Mesenchymal stem cell (in vitro differentiated cells and primary cell): Measurements from ENCODE around the gene ROBO1.

Experiments used
- DNase-seq: peaks from one replicate; pipeline ENCODE4 v3.0.0-alpha.2; 2013
- H2AFZ ChIP-seq: one replicate; pipeline ENCODE4 v1.6.1; 2013; ENCODE audit warnings: low read depth, mild to moderate bottlenecking, control low read depth, inconsistent platforms, low read length, moderate library complexity
- H2AK5ac ChIP-seq: 2 replicates; pipeline ENCODE4 v1.6.1; 2013; ENCODE audit warnings: low read length, moderate library complexity, mild to moderate bottlenecking, inconsistent platforms; ENCODE audit not compliant: severe bottlenecking
- H2BK120ac ChIP-seq: one replicate; pipeline ENCODE4 v1.6.1; 2013; ENCODE audit warnings: low read depth, mild to moderate bottlenecking, inconsistent platforms, low read length, moderate library complexity
- H2BK12ac ChIP-seq, 2 experiments: one replicate each; pipeline ENCODE4 v1.6.1; 2013; ENCODE audit warnings: inconsistent platforms in 2 of 2, low read length in 2 of 2, mild to moderate bottlenecking in 2 of 2, moderate library complexity in 2 of 2, control low read depth in 1 of 2
- H2BK15ac ChIP-seq: one replicate; pipeline ENCODE4 v1.6.1; 2013; ENCODE audit warnings: mild to moderate bottlenecking, low read depth, inconsistent platforms; ENCODE audit not compliant: poor library complexity, severe bottlenecking
- H2BK5ac ChIP-seq: 2 replicates; pipeline ENCODE4 v1.6.1; 2013; ENCODE audit warnings: low read depth, mild to moderate bottlenecking, low read length, control low read depth, inconsistent platforms; ENCODE audit not compliant: poor library complexity, severe bottlenecking
- H3K14ac ChIP-seq, 2 experiments: one replicate each; pipeline ENCODE4 v1.6.1; 2013; ENCODE audit warnings: inconsistent platforms in 2 of 2, low read length in 2 of 2, control low read depth in 1 of 2, mild to moderate bottlenecking in 1 of 2, moderate library complexity in 1 of 2
- H3K18ac ChIP-seq, 2 experiments: one replicate each; pipeline ENCODE4 v1.6.1; 2013; ENCODE audit warnings: inconsistent platforms in 2 of 2, low read length in 2 of 2, control low read depth in 1 of 2, low read depth in 1 of 2, mild to moderate bottlenecking in 1 of 2
- H3K23ac ChIP-seq, 2 experiments: one replicate each; pipeline ENCODE4 v1.6.1; 2013; ENCODE audit warnings: inconsistent platforms in 2 of 2, low read length in 2 of 2, mild to moderate bottlenecking in 2 of 2, moderate library complexity in 2 of 2, control low read depth in 1 of 2
- H3K27ac ChIP-seq: 2 replicates; pipeline ENCODE4 v1.5.1; 2013; ENCODE audit warnings: mild to moderate bottlenecking, moderate library complexity, low read length, control low read depth, inconsistent platforms; ENCODE audit not compliant: poor library complexity, severe bottlenecking
- H3K27me3 ChIP-seq, 2 experiments: 2 replicates each; pipeline versions ENCODE4 v1.6.1 to v1.7.0; 2013; ENCODE audit warnings: low read length in 2 of 2, mild to moderate bottlenecking in 2 of 2, moderate library complexity in 2 of 2, control low read depth in 1 of 2, inconsistent platforms in 1 of 2; ENCODE audit not compliant: control insufficient read depth in 1 of 2, insufficient read depth in 1 of 2
- H3K36me3 ChIP-seq, 2 experiments: 2 replicates each; pipeline versions ENCODE4 v1.6.1 to v1.7.0; 2013; ENCODE audit warnings: low read length in 2 of 2, control low read depth in 1 of 2, inconsistent platforms in 1 of 2, low read depth in 1 of 2, mild to moderate bottlenecking in 1 of 2; ENCODE audit not compliant: insufficient read depth in 2 of 2, control insufficient read depth in 1 of 2
- H3K4ac ChIP-seq, 2 experiments: one replicate each; pipeline ENCODE4 v1.6.1; 2013; ENCODE audit warnings: inconsistent platforms in 2 of 2, low read length in 2 of 2, mild to moderate bottlenecking in 2 of 2, moderate library complexity in 2 of 2, control low read depth in 1 of 2, low read depth in 1 of 2
- H3K4me1 ChIP-seq: 2 replicates; pipeline ENCODE4 v1.6.1; 2013; ENCODE audit warnings: low read depth, low read length, control low read depth; ENCODE audit not compliant: control insufficient read depth, insufficient read depth
- H3K4me2 ChIP-seq: 2 replicates; pipeline ENCODE4 v1.6.1; 2013; ENCODE audit warnings: low read length, mild to moderate bottlenecking, inconsistent platforms; ENCODE audit not compliant: poor library complexity, severe bottlenecking
- H3K4me3 ChIP-seq, 2 experiments: 2 replicates each; pipeline versions ENCODE4 v1.5.1 to v1.7.0; 2013; ENCODE audit warnings: low read length in 2 of 2, mild to moderate bottlenecking in 2 of 2, control low read depth in 1 of 2, low read depth in 1 of 2; ENCODE audit not compliant: insufficient read depth in 1 of 2
- H3K79me1 ChIP-seq: replicated peaks from 2 replicates; pipeline ENCODE4 v1.6.1; 2013; ENCODE audit warnings: mild to moderate bottlenecking, control low read depth, low read length, inconsistent platforms; ENCODE audit not compliant: poor library complexity, severe bottlenecking
- H3K9ac ChIP-seq: 2 replicates; pipeline ENCODE4 v1.7.0; 2013; ENCODE audit warnings: mild to moderate bottlenecking, low read length, moderate library complexity
- H3K9me3 ChIP-seq: 2 replicates; pipeline ENCODE4 v1.7.0; 2013; ENCODE audit warnings: mild to moderate bottlenecking, low read length; ENCODE audit not compliant: control insufficient read depth
- H4K8ac ChIP-seq: one replicate; pipeline ENCODE4 v1.6.1; 2013; ENCODE audit warnings: inconsistent platforms, mild to moderate bottlenecking, low read length, moderate library complexity
- H4K91ac ChIP-seq: one replicate; pipeline ENCODE4 v1.6.1; 2013; ENCODE audit warnings: mild to moderate bottlenecking, low read length, inconsistent platforms
- WGBS: methylation state at CpG from one replicate; pipeline ENCODE4 v1.1.7; 2013; ENCODE audit warnings: mixed read lengths; 5-methylcytosine and 5-hydroxymethylcytosine counted together

ROBO1 gene

GRCh38 chr3:79202471-79203143, 565.2 kb downstream of the ROBO1 start:
- Histone ChIP-seq H3K18ac (no peak overlapping the region), H2AFZ (no peak overlapping the region), H2AK5ac (no peak overlapping the region), H3K27me3 (no peaks in the 10 kb centered on the region), H3K23ac (no peak overlapping the region), H3K4me2 (no peak overlapping the region), H2BK5ac (no peak overlapping the region), H3K4ac (no peak overlapping the region), H3K14ac (no peak overlapping the region), H4K8ac (no peak overlapping the region), H3K9ac (no peak overlapping the region), H2BK120ac (no peak overlapping the region), H3K27ac (no peak overlapping the region), H2BK12ac (no peak overlapping the region), H3K4me1 (no peaks in the 10 kb centered on the region), H2BK15ac (no peak overlapping the region), H3K79me1 (no peaks in the 10 kb centered on the region), H3K36me3 (no peaks in the 10 kb centered on the region), H3K9me3 (no peaks in the 10 kb centered on the region), H4K91ac (no peak overlapping the region), H3K4me3 (no peak overlapping the region)
- 87% methylated on average over 2 of the region's 5 CpGs for WGBS
- DNase-seq, result no peak

- no peak overlapping the region for H3K4me2 ChIP-seq
- no peak overlapping the region for H3K9ac ChIP-seq
- H4K91ac ChIP-seq, result no peak overlapping the region
- no CpG with 5 or more reads among the region's 1 CpG for WGBS
- H3K9me3 ChIP-seq, result no peaks in the 10 kb centered on the region
- no peak overlapping the region for H2BK12ac ChIP-seq
- H4K8ac ChIP-seq, result no peak overlapping the region
- H3K14ac ChIP-seq, result no peak overlapping the region
- H2AFZ ChIP-seq, result no peak overlapping the region
- H3K36me3 ChIP-seq, result no peaks in the 10 kb centered on the region
- no peak overlapping the region for H3K27ac ChIP-seq
- H3K23ac ChIP-seq, result no peak overlapping the region
- no peak overlapping the region for H2BK15ac ChIP-seq
- H3K4me3 ChIP-seq, result no peak overlapping the region
- H2BK5ac ChIP-seq, result no peak overlapping the region
- DNase-seq, result no peak
- no peaks in the 10 kb centered on the region for H3K79me1 ChIP-seq
- no peak overlapping the region for H3K4ac ChIP-seq
- no peak overlapping the region for H3K18ac ChIP-seq
- no peaks in the 10 kb centered on the region for H3K4me1 ChIP-seq
- no peaks in the 10 kb centered on the region for H3K27me3 ChIP-seq
- no peak overlapping the region for H2BK120ac ChIP-seq
- H2AK5ac ChIP-seq, result no peak overlapping the region
Observed at GRCh38 chr3:79200456-79200855, 567.3 kb downstream of the ROBO1 start.

GRCh38 chr3:79199966-79200365, 567.8 kb downstream of the ROBO1 start:
- H2AFZ ChIP-seq, result no peak overlapping the region
- no peak overlapping the region for H3K18ac ChIP-seq
- no peak overlapping the region for H2BK12ac ChIP-seq
- H3K9me3 ChIP-seq, result no peaks in the 10 kb centered on the region
- H3K9ac ChIP-seq, result no peak overlapping the region
- no peaks in the 10 kb centered on the region for H3K79me1 ChIP-seq
- no peaks in the 10 kb centered on the region for H3K4me1 ChIP-seq
- no peak for DNase-seq
- WGBS, result 60% methylated on average over 1 of the region's 1 CpG
- H3K27me3 ChIP-seq, result no peaks in the 10 kb centered on the region
- H3K36me3 ChIP-seq, result no peaks in the 10 kb centered on the region
- H3K14ac ChIP-seq, result no peak overlapping the region
- no peak overlapping the region for H2BK5ac ChIP-seq
- no peak overlapping the region for H3K4me2 ChIP-seq
- no peak overlapping the region for H2BK15ac ChIP-seq
- no peak overlapping the region for H3K4ac ChIP-seq
- no peak overlapping the region for H3K23ac ChIP-seq
- no peak overlapping the region for H2BK120ac ChIP-seq
- H2AK5ac ChIP-seq, result no peak overlapping the region
- no peak overlapping the region for H4K91ac ChIP-seq
- H3K4me3 ChIP-seq, result no peak overlapping the region
- H3K27ac ChIP-seq, result no peak overlapping the region
- no peak overlapping the region for H4K8ac ChIP-seq

- no peak overlapping the region for H4K8ac ChIP-seq
- no peak overlapping the region for H3K18ac ChIP-seq
- H4K91ac ChIP-seq, result no peak overlapping the region
- no peak overlapping the region for H2BK15ac ChIP-seq
- no peak overlapping the region for H3K9ac ChIP-seq
- no peaks in the 10 kb centered on the region for H3K79me1 ChIP-seq
- H3K4ac ChIP-seq, result no peak overlapping the region
- H3K23ac ChIP-seq, result no peak overlapping the region
- WGBS, result 86% methylated on average over 5 of the region's 5 CpGs
- no peak overlapping the region for H3K14ac ChIP-seq
- no peaks in the 10 kb centered on the region for H3K36me3 ChIP-seq
- no peak overlapping the region for H2AFZ ChIP-seq
- no peak overlapping the region for H3K27ac ChIP-seq
- no peaks in the 10 kb centered on the region for H3K27me3 ChIP-seq
- no peak overlapping the region for H2BK5ac ChIP-seq
- H3K4me1 ChIP-seq, result no peaks in the 10 kb centered on the region
- no peak overlapping the region for H3K4me3 ChIP-seq
- no peak overlapping the region for H3K4me2 ChIP-seq
- no peaks in the 10 kb centered on the region for H3K9me3 ChIP-seq
- no peak for DNase-seq
- no peak overlapping the region for H2BK12ac ChIP-seq
- no peak overlapping the region for H2AK5ac ChIP-seq
- H2BK120ac ChIP-seq, result no peak overlapping the region
Observed at GRCh38 chr3:79187426-79187825, 580.4 kb downstream of the ROBO1 start.
